SU-DHL-6 (cell line): ENCODE measurements around the gene FAM3A.
"Not testable (repeated sequence)": the region's sequence is repeated elsewhere in the genome, so short reads cannot be mapped to it uniquely, and the experiment has no call there.

Source experiments
- H2AFZ ChIP-seq: fragments of 200-600 bp; sonication (generic); 2 replicates; pipeline ENCODE4 v1.6.1; 2014; ENCODE audit warnings: low read depth, mild to moderate bottlenecking, moderate library complexity, mixed read lengths, antibody characterized with exemption, low read length; ENCODE audit not compliant: severe bottlenecking
- H3F3A ChIP-seq: fragments of 200-600 bp; shearing (Covaris generic); 2 replicates; pipeline ENCODE4 v1.6.0; 2016; ENCODE audit warnings: antibody characterized with exemption, mild to moderate bottlenecking; ENCODE audit not compliant: insufficient read depth
- H3K27ac ChIP-seq: fragments of 200-600 bp; sonication (generic); 2 replicates; pipeline ENCODE4 v1.5.1; 2016; ENCODE audit warnings: low read depth, mild to moderate bottlenecking, low read length, moderate library complexity, mixed read lengths
- H3K27me3 ChIP-seq: fragments of 200-600 bp; sonication (generic), shearing (Covaris generic); 2 replicates; pipeline ENCODE4 v1.6.0; 2014; ENCODE audit warnings: mild to moderate bottlenecking, low read length
- H3K36me3 ChIP-seq: fragments of 200-600 bp; sonication (generic); 2 replicates; pipeline ENCODE4 v1.6.1; 2014; ENCODE audit warnings: mild to moderate bottlenecking, low read length, mixed read lengths
- H3K4me2 ChIP-seq: fragments of 300-600, 200-600 bp; shearing (Covaris generic), sonication (generic); 2 replicates; pipeline ENCODE4 v1.6.0; 2014; ENCODE audit warnings: low read length, low read depth, mild to moderate bottlenecking; ENCODE audit not compliant: poor library complexity, severe bottlenecking
- H3K4me3 ChIP-seq: fragments of 200-600 bp; sonication (generic); 2 replicates; pipeline ENCODE4 v1.5.1; 2014; ENCODE audit warnings: antibody characterized with exemption, low read length, mild to moderate bottlenecking, mixed read lengths; ENCODE audit not compliant: insufficient read depth, poor library complexity, severe bottlenecking
- H3K79me2 ChIP-seq: fragments of 200-600 bp; sonication (generic); 2 replicates; pipeline ENCODE4 v1.6.1; 2014; ENCODE audit warnings: mild to moderate bottlenecking, low read length, moderate library complexity; ENCODE audit not compliant: insufficient read depth
- H3K9ac ChIP-seq: fragments of 200-600 bp; sonication (generic); 2 replicates; pipeline ENCODE4 v1.7.0; 2014; ENCODE audit warnings: mild to moderate bottlenecking, low read length
- H3K9me2 ChIP-seq: fragments of 200-600 bp; sonication (generic); replicated peaks from 2 replicates; pipeline ENCODE4 v1.6.1; 2014; ENCODE audit warnings: low read length; ENCODE audit not compliant: insufficient read depth
- H3K9me3 ChIP-seq: fragments of 200-600 bp; sonication (generic); 2 replicates; pipeline ENCODE4 v1.6.1; 2014; ENCODE audit warnings: low read length, mixed read lengths; ENCODE audit not compliant: insufficient read depth
- H4K20me1 ChIP-seq: fragments of 200-600 bp; sonication (generic); 2 replicates; pipeline ENCODE4 v1.6.1; 2014; ENCODE audit warnings: low read depth, mild to moderate bottlenecking, antibody characterized with exemption, low read length, moderate library complexity, mixed read lengths
- CTCF ChIP-seq: fragments of 200-600 bp; sonication (generic); IDR thresholded peaks from one replicate; pipeline ENCODE4 v1.5.1; 2017; ENCODE audit warnings: antibody characterized with exemption, mild to moderate bottlenecking, low read length, moderate library complexity; ENCODE audit not compliant: insufficient read depth, poor library complexity, severe bottlenecking
- EZH2phosphoT487 ChIP-seq: fragments of 200-600 bp; sonication (generic), shearing (Covaris generic); conservative IDR thresholded peaks from 2 replicates; pipeline ENCODE4 v1.6.1; 2018; ENCODE audit warnings: mild to moderate bottlenecking, antibody characterized with exemption, low read length, moderate library complexity, mixed read lengths

FAM3A gene

DNA sequence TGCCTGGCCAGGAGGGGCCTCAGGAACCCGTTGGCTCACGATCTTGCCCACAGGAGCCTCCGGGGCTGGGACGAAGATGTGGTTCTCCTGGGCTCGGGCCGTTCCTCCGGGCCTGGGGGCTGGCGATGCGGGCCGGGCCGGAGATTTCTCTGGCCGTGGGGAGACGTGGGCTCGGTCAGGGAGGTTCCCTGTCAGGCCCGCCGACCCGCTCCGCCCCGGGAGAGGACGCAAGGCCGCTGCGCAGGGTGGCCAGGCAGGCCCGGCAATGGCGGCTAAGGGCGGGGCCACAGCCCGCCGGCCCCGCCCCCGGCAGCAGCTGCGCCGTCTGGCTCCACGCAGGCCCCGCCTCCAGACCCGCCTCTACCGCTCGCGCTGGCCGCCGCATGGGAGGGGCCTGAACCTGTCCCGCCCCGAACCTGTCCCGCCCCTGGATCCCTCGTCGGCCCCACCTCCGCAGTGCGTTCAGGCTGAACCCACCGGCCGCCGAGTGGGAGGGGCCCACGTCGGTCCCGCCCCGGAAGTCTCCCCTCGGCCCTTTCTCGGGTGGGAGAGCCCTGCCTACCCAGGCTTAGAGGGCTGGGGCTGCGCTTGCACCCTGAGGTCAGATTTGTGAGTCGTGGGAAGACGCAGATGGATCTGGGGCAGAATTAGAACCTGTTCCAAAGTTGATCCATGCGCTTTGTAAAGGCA is at the start of gene FAM3A:
Gene FAM3A (minus strand): TSS at position 267 of the 690 bp plus-strand sequence. CDS start 460 bp downstream, outside the sequence.
- Histone ChIP-seq H3K4me2 (peak within 1 kb of the TSS; percentile 83), H3K4me3 (peak within 1 kb of the TSS; percentile 74), H3K27me3 (no peaks in the 10 kb centered on the region), H3K9me2 (no peaks in the 10 kb centered on the region), H4K20me1 (no peaks in the 10 kb centered on the region), H3F3A (no peaks in the 10 kb centered on the region), H3K9me3 (no peaks in the 10 kb centered on the region), H3K9ac (peak within 1 kb of the TSS; percentile 74), H3K27ac (peak within 1 kb of the TSS; percentile 26), H3K79me2 (no peaks in the 10 kb centered on the region), H2AFZ (peak within 1 kb of the TSS; percentile 8), H3K36me3 (no peaks in the 10 kb centered on the region)
- no peak for TF ChIP-seq CTCF
- TF ChIP-seq EZH2phosphoT487: no peak

DNA sequence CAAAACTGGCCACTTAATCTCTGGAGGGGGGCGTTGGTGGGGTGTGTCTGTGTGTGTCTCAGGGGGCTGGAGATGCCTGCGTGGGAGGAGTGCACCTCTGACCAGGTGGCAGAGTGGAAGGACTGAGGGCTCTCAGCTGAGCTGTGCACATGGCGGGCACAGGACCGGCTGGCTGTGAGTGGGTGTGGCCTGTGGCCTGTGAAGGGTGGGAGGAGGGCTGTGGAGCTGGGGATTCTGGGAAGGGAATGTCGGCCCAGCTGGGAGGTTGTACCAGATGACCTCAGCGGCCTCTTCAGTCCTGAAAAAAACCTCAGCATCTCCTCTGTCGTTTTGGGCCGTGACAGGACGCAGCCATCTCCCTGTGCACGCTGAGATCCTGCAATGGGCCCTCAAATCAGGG is 46.3 kb upstream of the FAM3A start:
- H3K27me3 ChIP-seq, H3K79me2 ChIP-seq, H3K9ac ChIP-seq, H4K20me1 ChIP-seq, H3K4me2 ChIP-seq, H3F3A ChIP-seq, H3K36me3 ChIP-seq, H3K9me3 ChIP-seq, H3K9me2 ChIP-seq, H3K27ac ChIP-seq, H3K4me3 ChIP-seq, H2AFZ ChIP-seq: not testable (repeated sequence)

- H3F3A ChIP-seq, H3K27ac ChIP-seq, H3K9me3 ChIP-seq, H4K20me1 ChIP-seq, H3K79me2 ChIP-seq, H3K36me3 ChIP-seq, H3K9me2 ChIP-seq, H3K4me2 ChIP-seq, H3K9ac ChIP-seq, H3K4me3 ChIP-seq, H2AFZ ChIP-seq, H3K27me3 ChIP-seq: not testable (repeated sequence)
Measured at GRCh38 chrX:154560326-154560725, 44.3 kb upstream of the FAM3A start.

GRCh38 chrX:154558896-154559295 is 42.9 kb upstream of the FAM3A start:
- not testable (repeated sequence) for H2AFZ ChIP-seq, H3K79me2 ChIP-seq, H3F3A ChIP-seq, H3K4me2 ChIP-seq, H3K27me3 ChIP-seq, H4K20me1 ChIP-seq, H3K27ac ChIP-seq, H3K4me3 ChIP-seq, H3K36me3 ChIP-seq, H3K9me3 ChIP-seq, H3K9ac ChIP-seq, H3K9me2 ChIP-seq

DNA sequence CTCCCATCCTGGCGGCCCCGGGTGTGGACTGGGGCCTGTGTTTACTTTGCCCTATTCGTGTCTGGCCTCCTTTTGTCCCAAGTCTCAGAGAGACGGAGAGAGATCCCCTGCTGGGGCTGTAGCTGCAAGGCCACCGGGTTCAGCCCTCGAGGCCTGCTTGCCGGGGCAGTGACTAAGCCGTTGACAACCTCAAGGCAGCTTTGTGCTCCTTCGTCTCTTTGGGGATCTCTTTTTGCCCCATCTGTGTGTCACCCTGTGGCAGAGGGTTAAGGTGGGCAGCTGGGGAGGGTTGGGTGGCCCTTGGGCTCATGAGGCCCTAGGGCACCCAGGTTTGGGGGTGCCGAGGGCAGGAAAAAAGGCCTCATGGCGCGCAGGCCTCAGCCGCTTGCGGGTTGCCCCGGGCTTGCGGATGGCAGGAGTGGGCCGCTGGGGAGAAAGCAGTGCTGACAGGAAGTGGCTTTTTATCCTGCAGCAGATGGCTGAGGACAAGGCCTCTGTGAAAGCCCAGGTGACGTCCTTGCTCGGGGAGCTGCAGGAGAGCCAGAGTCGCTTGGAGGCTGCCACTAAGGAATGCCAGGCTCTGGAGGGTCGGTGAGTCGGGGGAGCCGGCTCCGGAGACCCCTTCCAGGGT is 42.1 kb upstream of the FAM3A start:
- H3K79me2 ChIP-seq, H3K9me2 ChIP-seq, H3F3A ChIP-seq, H3K27ac ChIP-seq, H3K4me3 ChIP-seq, H2AFZ ChIP-seq, H3K9ac ChIP-seq, H3K27me3 ChIP-seq, H4K20me1 ChIP-seq, H3K36me3 ChIP-seq, H3K9me3 ChIP-seq, H3K4me2 ChIP-seq: not testable (repeated sequence)

DNA sequence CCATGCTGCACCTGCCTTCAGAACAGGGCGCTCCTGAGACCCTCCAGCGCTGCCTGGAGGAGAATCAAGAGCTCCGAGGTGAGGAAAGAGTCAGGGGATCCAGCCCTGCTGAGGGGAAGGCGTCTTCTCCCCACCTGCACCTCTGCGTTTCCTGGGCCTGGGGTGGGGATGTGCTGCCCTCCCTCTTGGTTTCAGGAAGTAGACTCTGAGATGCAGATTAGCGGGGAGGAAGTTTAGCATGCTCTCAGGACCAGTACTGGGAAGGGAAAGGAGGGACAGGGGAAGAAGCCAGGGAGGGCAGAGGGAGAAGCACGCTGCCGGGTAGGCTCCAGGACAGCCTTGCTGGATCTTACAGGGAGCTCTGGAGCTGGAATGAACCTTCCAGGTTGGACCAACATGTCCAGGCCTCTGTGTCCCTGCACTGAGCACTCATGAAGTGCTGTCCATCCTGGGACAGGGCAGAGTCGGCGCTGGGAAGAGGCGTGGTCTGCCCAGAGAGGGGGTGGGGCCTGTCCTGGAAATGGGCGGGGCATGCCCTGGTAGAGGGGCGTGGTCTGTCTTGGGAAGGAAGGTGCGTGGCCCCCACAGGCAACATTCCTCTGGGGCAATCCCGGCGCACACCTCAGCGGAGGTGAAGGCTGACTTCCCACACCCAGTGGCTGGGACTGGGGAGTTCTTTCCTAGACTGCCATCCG is 36.2 kb upstream of the FAM3A start:
- H3K9ac ChIP-seq, H4K20me1 ChIP-seq, H3K4me3 ChIP-seq, H3K27ac ChIP-seq, H3F3A ChIP-seq, H3K4me2 ChIP-seq, H3K36me3 ChIP-seq, H3K9me3 ChIP-seq, H3K27me3 ChIP-seq, H3K9me2 ChIP-seq, H2AFZ ChIP-seq: not testable (repeated sequence)
- H3K79me2 ChIP-seq: peaks cover 36% of the 10 kb centered on the region
